Fibroblast of lung (primary cell): ENCODE results near the gene MTFR2. TPM values are rescaled to one million over a fixed set of nuclear protein-coding genes. Genes with fewer than 3 reads are reported as not detected.

Experiments
- DNase-seq, 2 donors: peaks; one replicate each; pipeline versions ENCODE4 v3.0.0 to v3.0.0-alpha.2; 2010; ENCODE audit warnings: low read depth in 2 of 2
- H2AFZ ChIP-seq: 2 replicates; pipeline ENCODE4 v1.5.1; 2012; ENCODE audit warnings: low read length, control low read depth, inconsistent platforms
- H3K27ac ChIP-seq: 2 replicates; pipeline ENCODE4 v1.5.1; 2011; ENCODE audit warnings: low read length, control low read depth; ENCODE audit not compliant: insufficient read depth
- H3K27me3 ChIP-seq: 2 replicates; pipeline ENCODE4 v1.5.1; 2011; ENCODE audit warnings: mild to moderate bottlenecking, low read length; ENCODE audit not compliant: control insufficient read depth, insufficient read depth
- H3K36me3 ChIP-seq: 2 replicates; pipeline ENCODE4 v1.5.1; 2011; ENCODE audit warnings: low read length; ENCODE audit not compliant: control insufficient read depth, insufficient read depth
- H3K4me1 ChIP-seq: 2 replicates; pipeline ENCODE4 v1.5.1; 2011; ENCODE audit warnings: low read length; ENCODE audit not compliant: control insufficient read depth, insufficient read depth; ENCODE audit errors: extremely low read depth
- H3K4me2 ChIP-seq: 2 replicates; pipeline ENCODE4 v1.5.1; 2011; ENCODE audit warnings: low read length, control low read depth; ENCODE audit not compliant: insufficient read depth; ENCODE audit errors: extremely low read depth
- H3K4me3 ChIP-seq, 4 experiments: fragments of 200-600 bp in 1 of 4; sonication (generic) in 1 of 4; replicated peaks in 1 of 4; 2 replicates each; pipeline ENCODE4 v1.5.1; 2011 to 2016; ENCODE audit warnings: low read length in 4 of 4, low read depth in 3 of 4, mild to moderate bottlenecking in 3 of 4, control low read depth in 2 of 4, inconsistent platforms in 1 of 4, mixed read lengths in 1 of 4; ENCODE audit not compliant: insufficient read depth in 1 of 4; ENCODE audit errors: control extremely low read depth in 1 of 4
- H3K79me2 ChIP-seq: 2 replicates; pipeline ENCODE4 v1.5.1; 2012; ENCODE audit warnings: mild to moderate bottlenecking, low read length, inconsistent platforms; ENCODE audit not compliant: control insufficient read depth, insufficient read depth
- H3K9ac ChIP-seq: 2 replicates; pipeline ENCODE4 v1.5.1; 2011; ENCODE audit warnings: mild to moderate bottlenecking, low read length, control low read depth; ENCODE audit not compliant: insufficient read depth
- H3K9me3 ChIP-seq: 2 replicates; pipeline ENCODE4 v1.5.1; 2012; ENCODE audit warnings: low read depth, low read length; ENCODE audit not compliant: control insufficient read depth, insufficient read depth
- H4K20me1 ChIP-seq: 2 replicates; pipeline ENCODE4 v1.5.1; 2011; ENCODE audit warnings: low read length; ENCODE audit not compliant: control insufficient read depth, insufficient read depth; ENCODE audit errors: extremely low read depth
- EZH2 ChIP-seq: IDR thresholded peaks from 2 replicates; pipeline ENCODE4 v1.5.1; 2012; ENCODE audit warnings: low read length, control low read depth, mild to moderate bottlenecking; ENCODE audit errors: missing control alignments
- polyA plus RNA-seq, 2 donors: library from polyadenylated mRNA; depleted of rRNA in 1 of 2; stranded (reverse) in 1 of 2; unstranded in 1 of 2; fragments of >200 nt; gene quantifications; 2 replicates each; pipeline ENCODE4 v1.2.1, GENCODE V29; 2011 to 2012; ENCODE audit warnings: missing spikeins in 1 of 2
- total RNA-seq: library from RNA; depleted of rRNA; stranded (reverse); fragments of >200 nt; gene quantifications from 2 replicates; pipeline ENCODE4 v1.2.1, GENCODE V29; 2014
- TF ChIP-seq, protein P1 (sequence below), 2 donors: IDR thresholded peaks in 1 of 2; conservative IDR thresholded peaks in 1 of 2; 1 replicate in 1 of 2; 2 replicates in 1 of 2; pipeline ENCODE4 v1.5.1; 2011 to 2012; ENCODE audit warnings: low read length in 2 of 2, control low read depth in 1 of 2, inconsistent platforms in 1 of 2, low read depth in 1 of 2, mild to moderate bottlenecking in 1 of 2

The MTFR2 gene
- total and polyA plus RNA-seq, 2 donors (not counting 1 experiment from before 2014, with no cell fraction given) = 0.83 to 3.3 TPM

- H2AFZ ChIP-seq = no peak overlapping the region
- H3K79me2 ChIP-seq = no peaks in the 10 kb centered on the region
- no peak overlapping the region for H3K4me3 ChIP-seq
- H3K4me1 ChIP-seq = peaks cover 4% of the 10 kb centered on the region
- TF ChIP-seq, protein P1, sequence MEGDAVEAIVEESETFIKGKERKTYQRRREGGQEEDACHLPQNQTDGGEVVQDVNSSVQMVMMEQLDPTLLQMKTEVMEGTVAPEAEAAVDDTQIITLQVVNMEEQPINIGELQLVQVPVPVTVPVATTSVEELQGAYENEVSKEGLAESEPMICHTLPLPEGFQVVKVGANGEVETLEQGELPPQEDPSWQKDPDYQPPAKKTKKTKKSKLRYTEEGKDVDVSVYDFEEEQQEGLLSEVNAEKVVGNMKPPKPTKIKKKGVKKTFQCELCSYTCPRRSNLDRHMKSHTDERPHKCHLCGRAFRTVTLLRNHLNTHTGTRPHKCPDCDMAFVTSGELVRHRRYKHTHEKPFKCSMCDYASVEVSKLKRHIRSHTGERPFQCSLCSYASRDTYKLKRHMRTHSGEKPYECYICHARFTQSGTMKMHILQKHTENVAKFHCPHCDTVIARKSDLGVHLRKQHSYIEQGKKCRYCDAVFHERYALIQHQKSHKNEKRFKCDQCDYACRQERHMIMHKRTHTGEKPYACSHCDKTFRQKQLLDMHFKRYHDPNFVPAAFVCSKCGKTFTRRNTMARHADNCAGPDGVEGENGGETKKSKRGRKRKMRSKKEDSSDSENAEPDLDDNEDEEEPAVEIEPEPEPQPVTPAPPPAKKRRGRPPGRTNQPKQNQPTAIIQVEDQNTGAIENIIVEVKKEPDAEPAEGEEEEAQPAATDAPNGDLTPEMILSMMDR (conservative IDR thresholded peaks at IDR 0.05 in 1 of 2, IDR thresholded peaks at IDR 0.05 in 1 of 2; ENCODE audit: low read depth in 1 of 2, low read length in 2 of 2) = no peak
- no peak for TF ChIP-seq EZH2
- DNase-seq = no peak
- no peaks in the 10 kb centered on the region for H3K36me3 ChIP-seq
- H3K27me3 ChIP-seq = no peaks in the 10 kb centered on the region
- no peaks in the 10 kb centered on the region for H4K20me1 ChIP-seq
- no peaks in the 10 kb centered on the region for H3K9me3 ChIP-seq
- H3K27ac ChIP-seq = no peak overlapping the region
- no peak overlapping the region for H3K4me2 ChIP-seq
- no peak overlapping the region for H3K9ac ChIP-seq
These were observed 17.4 kb downstream of the MTFR2 start for GRCh38 chr6:136232701-136233100.

DNA sequence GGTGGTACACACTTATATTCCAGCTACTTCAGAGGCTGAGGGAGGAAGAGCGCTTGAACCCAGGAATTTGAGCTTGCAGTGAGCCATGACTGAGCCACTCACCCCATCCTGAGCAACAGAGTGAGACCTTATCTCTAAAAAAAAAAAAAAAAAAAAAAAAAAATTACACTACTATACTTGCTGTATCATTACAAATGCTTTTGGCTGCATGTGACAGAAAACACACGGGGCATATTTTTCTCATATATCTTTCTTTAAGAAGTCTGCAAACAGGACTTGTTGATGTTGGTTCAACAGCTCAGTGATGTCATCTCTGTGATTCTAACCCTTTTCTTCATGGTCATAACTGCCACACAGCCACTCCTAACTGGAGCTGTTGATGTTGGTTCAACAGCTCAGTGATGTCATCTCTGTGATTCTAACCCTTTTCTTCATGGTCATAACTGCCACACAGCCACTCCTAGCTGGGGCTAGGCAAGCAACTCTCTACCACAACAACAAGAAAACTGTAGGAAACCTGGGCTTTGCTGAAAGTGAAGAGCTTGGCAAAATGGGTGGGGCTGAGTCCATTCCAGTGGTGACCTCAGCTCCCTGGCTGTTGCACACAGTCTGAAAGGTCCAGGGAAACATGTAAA is 19.8 kb downstream of the MTFR2 start:
- Histone ChIP-seq H2AFZ (peak overlapping the region; percentile 36), H3K27ac (peak overlapping the region; percentile 12), H3K4me3 (no peak overlapping the region), H4K20me1 (no peaks in the 10 kb centered on the region), H3K9me3 (no peaks in the 10 kb centered on the region), H3K27me3 (no peaks in the 10 kb centered on the region), H3K4me1 (peaks cover 4% of the 10 kb centered on the region), H3K36me3 (no peaks in the 10 kb centered on the region), H3K79me2 (no peaks in the 10 kb centered on the region), H3K9ac (no peak overlapping the region), H3K4me2 (no peak overlapping the region)
- TF ChIP-seq, protein P1 (conservative IDR thresholded peaks at IDR 0.05 in 1 of 2, IDR thresholded peaks at IDR 0.05 in 1 of 2; ENCODE audit: low read depth in 1 of 2, low read length in 2 of 2) = no peak
- no peak for TF ChIP-seq EZH2
- peak in 1 of 2 donors; percentile 13 for DNase-seq

GRCh38 chr6:136228814-136229213 is 21.3 kb downstream of the MTFR2 start:
- no peaks in the 10 kb centered on the region for H3K36me3 ChIP-seq
- no peak overlapping the region for H3K4me3 ChIP-seq
- no peaks in the 10 kb centered on the region for H4K20me1 ChIP-seq
- no peak for DNase-seq
- no peak overlapping the region for H3K9ac ChIP-seq
- H3K79me2 ChIP-seq = no peaks in the 10 kb centered on the region
- H2AFZ ChIP-seq = no peak overlapping the region
- no peak overlapping the region for H3K27ac ChIP-seq
- H3K9me3 ChIP-seq = no peaks in the 10 kb centered on the region
- no peak overlapping the region for H3K4me2 ChIP-seq
- H3K4me1 ChIP-seq = peaks cover 4% of the 10 kb centered on the region
- TF ChIP-seq EZH2 = no peak
- TF ChIP-seq, protein P1 (conservative IDR thresholded peaks at IDR 0.05 in 1 of 2, IDR thresholded peaks at IDR 0.05 in 1 of 2; ENCODE audit: low read depth in 1 of 2, low read length in 2 of 2) = no peak
- no peaks in the 10 kb centered on the region for H3K27me3 ChIP-seq
